HepG2 (cell line): ENCODE results near the gene PSMB1. TPM values are rescaled to one million over a fixed set of nuclear protein-coding genes. Genes with fewer than 3 reads are reported as not detected.
A peak's percentile ranks its signal among the peaks of the same experiment; 100 is the strongest.

Experiments used
- DZIP1 ChIP-seq: sonication (generic); formaldehyde crosslinking; IDR thresholded peaks from 2 replicates; pipeline ENCODE4 v1.5.0; 2020; ENCODE audit warnings: mild to moderate bottlenecking, missing genetic modification reagents
- GTF3A ChIP-seq: sonication (generic); formaldehyde crosslinking; conservative IDR thresholded peaks from 2 replicates; pipeline ENCODE4 v1.4.0; 2020; ENCODE audit warnings: mild to moderate bottlenecking, missing genetic modification reagents
- MAZ ChIP-seq, 2 experiments: sonication (generic) in 1 of 2; formaldehyde crosslinking in 1 of 2; IDR thresholded peaks; 2 replicates each; pipeline versions ENCODE4 v1.5.0 to v1.6.1; 2012 to 2020; ENCODE audit warnings: low read depth in 2 of 2, mild to moderate bottlenecking in 2 of 2, borderline replicate concordance in 1 of 2, improper control_type of control experiment in 1 of 2, low read length in 1 of 2, missing genetic modification reagents in 1 of 2, moderate library complexity in 1 of 2
- MED13 ChIP-seq: sonication (generic); formaldehyde crosslinking; IDR thresholded peaks from 2 replicates; pipeline ENCODE4 v1.5.0; 2020; ENCODE audit warnings: missing genetic modification reagents
- NAIF1 ChIP-seq: sonication (generic); formaldehyde crosslinking; IDR thresholded peaks from 2 replicates; pipeline ENCODE4 v1.5.0; 2020; ENCODE audit warnings: mild to moderate bottlenecking, missing genetic modification reagents, borderline replicate concordance
- POLR2G ChIP-seq: fragments of 200-400 bp; formaldehyde crosslinking; IDR thresholded peaks from 2 replicates; pipeline ENCODE4 v1.6.1; 2018; ENCODE audit warnings: mild to moderate bottlenecking, low read depth, low read length, moderate library complexity
- REPIN1 ChIP-seq: sonication (generic); formaldehyde crosslinking; IDR thresholded peaks from 2 replicates; pipeline ENCODE4 v1.8.0; 2022; ENCODE audit warnings: missing genetic modification reagents, low read depth, mild to moderate bottlenecking, borderline replicate concordance
- REXO4 ChIP-seq: sonication (generic); formaldehyde crosslinking; IDR thresholded peaks from 2 replicates; pipeline ENCODE4 v1.8.0; 2022; ENCODE audit warnings: missing genetic modification reagents, mild to moderate bottlenecking, borderline replicate concordance
- SAP130 ChIP-seq: IDR thresholded peaks from 2 replicates; pipeline ENCODE4 v1.6.1; 2016; ENCODE audit warnings: low read depth
- SOX5 ChIP-seq: IDR thresholded peaks from 2 replicates; pipeline ENCODE4 v1.6.1; 2016; ENCODE audit warnings: borderline replicate concordance
- THAP7 ChIP-seq: sonication (generic); formaldehyde crosslinking; IDR thresholded peaks from 2 replicates; pipeline ENCODE4 v1.8.1; 2023; ENCODE audit warnings: mild to moderate bottlenecking, missing genetic modification reagents
- TRIM24 ChIP-seq: sonication (generic); formaldehyde crosslinking; IDR thresholded peaks from 2 replicates; pipeline ENCODE4 v1.8.0; 2022; ENCODE audit warnings: mild to moderate bottlenecking, missing genetic modification reagents
- WIZ ChIP-seq: sonication (generic); formaldehyde crosslinking; IDR thresholded peaks from 2 replicates; pipeline ENCODE4 v1.5.1; 2020; ENCODE audit warnings: mild to moderate bottlenecking, missing genetic modification reagents
- YY1 ChIP-seq: IDR thresholded peaks from 2 replicates; pipeline ENCODE4 v1.6.1; 2011; ENCODE audit warnings: low read length, low read depth, moderate library complexity, mild to moderate bottlenecking; ENCODE audit not compliant: insufficient read depth, insufficient replicate concordance
- ZMYM4 ChIP-seq: sonication (generic); formaldehyde crosslinking; IDR thresholded peaks from 2 replicates; pipeline ENCODE4 v1.8.1; 2023; ENCODE audit warnings: mild to moderate bottlenecking, missing genetic modification reagents
- ZNF10 ChIP-seq: sonication (generic); formaldehyde crosslinking; IDR thresholded peaks from 2 replicates; pipeline ENCODE4 v1.4.0; 2020; ENCODE audit warnings: mild to moderate bottlenecking, low read depth, missing genetic modification reagents, borderline replicate concordance
- ZNF160 ChIP-seq: sonication (generic); formaldehyde crosslinking; IDR thresholded peaks from 2 replicates; pipeline ENCODE4 v1.8.0; 2022; ENCODE audit warnings: mild to moderate bottlenecking, inconsistent platforms, missing genetic modification reagents
- ZNF367 ChIP-seq: sonication (generic); formaldehyde crosslinking; IDR thresholded peaks from 2 replicates; pipeline ENCODE4 v1.4.0; 2020; ENCODE audit warnings: missing genetic modification reagents, borderline replicate concordance
- ZNF503 ChIP-seq: sonication (generic); formaldehyde crosslinking; IDR thresholded peaks from 2 replicates; pipeline ENCODE4 v1.4.0; 2020; ENCODE audit warnings: missing genetic modification reagents
- ZNF576 ChIP-seq: sonication (generic); formaldehyde crosslinking; IDR thresholded peaks from 2 replicates; pipeline ENCODE4 v1.4.0; 2020; ENCODE audit warnings: mild to moderate bottlenecking, missing genetic modification reagents
- ZNF772 ChIP-seq: sonication (generic); formaldehyde crosslinking; IDR thresholded peaks from 2 replicates; pipeline ENCODE4 v1.5.0; 2020; ENCODE audit warnings: mild to moderate bottlenecking, missing genetic modification reagents
- polyA plus RNA-seq, 8 experiments: library from polyadenylated mRNA; depleted of rRNA in 3 of 8; stranded (reverse) in 7 of 8; unstranded in 1 of 8; fragments of >200 nt; fragmentation: Illumina TruSeq in 4 of 8; extraction: Trizol in 4 of 8; gene quantifications; 2 replicates each; pipeline versions ENCODE4 v1.2.1 to v1.2.3, GENCODE V29; 2011 to 2016; ENCODE audit warnings: low read depth in 4 of 8, missing spikeins in 1 of 8, mixed read lengths in 1 of 8; ENCODE audit not compliant: insufficient read depth in 1 of 8
- total RNA-seq, 5 experiments: library from RNA; depleted of rRNA; stranded (reverse); fragments of >200 nt; fragmentation: Illumina TruSeq; extraction: Trizol; gene quantifications; 2 replicates each; pipeline ENCODE4 v1.2.3, GENCODE V29; 2016; ENCODE audit warnings: low read depth in 1 of 5

The PSMB1 gene
- total and polyA plus RNA-seq, 2 of the 13 experiments (the other 11 are each of a cell fraction or from before 2014, with no cell fraction given) = 528 to 592 TPM

GRCh38 chr6:170552765-170553533 lies at the start of gene PSMB1 (continued):
- 0 out of 2 replicates have a peak, but pooled peaks have one; percentile 41 for TF ChIP-seq MAZ (IDR thresholded peaks at IDR 0.05; ENCODE audit: borderline replicate concordance, low read depth, low read length)
- TF ChIP-seq MAZ (CRISPR knock-in tag; IDR thresholded peaks at IDR 0.05; ENCODE audit: low read depth) = no peak; the same call in 1 of the 2 replicates
- TF ChIP-seq YY1 = peak; percentile 95
- TF ChIP-seq TRIM24 (CRISPR knock-in tag) = no peak
- peak; percentile 97 for TF ChIP-seq SAP130 (CRISPR knock-in tag)
- TF ChIP-seq ZNF367 (CRISPR knock-in tag) = 0 out of 2 replicates have a peak, but pooled peaks have one; percentile 75
- TF ChIP-seq ZNF503 = peak; percentile 39; the same call in 1 of the 2 replicates
- 0 out of 2 replicates have a peak, but pooled peaks have one; percentile 60 for TF ChIP-seq GTF3A
- TF ChIP-seq DZIP1 (CRISPR knock-in tag) = peak; percentile 83; the same call in 1 of the 2 replicates
- no peak; the same call in none of the 2 replicates for TF ChIP-seq ZNF772 (CRISPR knock-in tag)
- TF ChIP-seq REPIN1 = peak; percentile 84; the same call in 1 of the 2 replicates
- peak; percentile 34; the same call in 1 of the 2 replicates for TF ChIP-seq ZNF160
- no peak; the same call in 1 of the 2 replicates for TF ChIP-seq SOX5
- no peak for TF ChIP-seq NAIF1 (CRISPR knock-in tag)
- TF ChIP-seq ZMYM4 (CRISPR knock-in tag) = peak; percentile 94
- TF ChIP-seq POLR2G = peak; percentile 98
- TF ChIP-seq ZNF576 (CRISPR knock-in tag) = no peak
- no peak for TF ChIP-seq ZNF10 (CRISPR knock-in tag)
- 0 out of 2 replicates have a peak, but pooled peaks have one; percentile 30 for TF ChIP-seq MED13 (CRISPR knock-in tag)
- TF ChIP-seq REXO4 (CRISPR knock-in tag) = no peak
- no peak; the same call in 1 of the 2 replicates for TF ChIP-seq WIZ
- TF ChIP-seq THAP7 = no peak
